Peyer's patch (tissue), 4 donors: Measurements from ENCODE around the gene NKIRAS2. TPM values are rescaled to one million over a fixed set of nuclear protein-coding genes. Genes with fewer than 3 reads are reported as not detected.

ENCODE experiments used
- DNase-seq, 3 donors: peaks; one replicate each; pipeline ENCODE4 v3.0.0-alpha.2; 2017 to 2019
- H3K27ac ChIP-seq, 4 donors: fragments of 200-600 bp; sonication (generic); one replicate each; pipeline ENCODE4 v1.5.1; 2016 to 2019
- H3K27me3 ChIP-seq, 2 donors: fragments of 200-600 bp; sonication (generic); one replicate each; pipeline ENCODE4 v1.5.1; 2019
- H3K36me3 ChIP-seq, 3 donors: fragments of 200-600 bp; sonication (generic); one replicate each; pipeline ENCODE4 v1.5.1; 2016 to 2019
- H3K4me1 ChIP-seq, 4 donors: fragments of 200-600 bp; sonication (generic); one replicate each; pipeline ENCODE4 v1.5.1; 2016 to 2019
- H3K4me3 ChIP-seq, 4 donors: fragments of 200-600 bp; sonication (generic); 1 replicate in 3 of 4; 2 replicates in 1 of 4; pipeline ENCODE4 v1.5.1; 2016 to 2019; ENCODE audit warnings: mild to moderate bottlenecking in 1 of 4
- H3K9me3 ChIP-seq, 4 donors: fragments of 200-600 bp; sonication (generic); one replicate each; pipeline ENCODE4 v1.5.1; 2016 to 2019; ENCODE audit warnings: mild to moderate bottlenecking in 1 of 4
- POLR2A ChIP-seq, 2 donors: fragments of 450-650 bp; IDR thresholded peaks; one replicate each; pipeline ENCODE4 v1.5.1; 2017; ENCODE audit warnings: antibody characterized with exemption in 2 of 2, mild to moderate bottlenecking in 2 of 2, moderate library complexity in 2 of 2
- total RNA-seq, 4 donors: library from RNA; depleted of rRNA; stranded (reverse); fragments of >200 nt; gene quantifications; one replicate each; pipeline ENCODE4 v1.1.0, GENCODE V29; 2016
- TF ChIP-seq, protein P1 (sequence below), 6 experiments: fragments of 450-650 bp in 4 of 6; fragments of 200-600 bp in 2 of 6; sonication (generic) in 1 of 6; IDR thresholded peaks; one replicate each; pipeline ENCODE4 v1.5.1; 2017 to 2019; ENCODE audit warnings: antibody characterized with exemption in 6 of 6, mild to moderate bottlenecking in 3 of 6, moderate library complexity in 1 of 6

The NKIRAS2 gene
- total RNA-seq, 4 donors from 2014 or later: 22.1 to 38.1 (median 31.1) TPM

DNA sequence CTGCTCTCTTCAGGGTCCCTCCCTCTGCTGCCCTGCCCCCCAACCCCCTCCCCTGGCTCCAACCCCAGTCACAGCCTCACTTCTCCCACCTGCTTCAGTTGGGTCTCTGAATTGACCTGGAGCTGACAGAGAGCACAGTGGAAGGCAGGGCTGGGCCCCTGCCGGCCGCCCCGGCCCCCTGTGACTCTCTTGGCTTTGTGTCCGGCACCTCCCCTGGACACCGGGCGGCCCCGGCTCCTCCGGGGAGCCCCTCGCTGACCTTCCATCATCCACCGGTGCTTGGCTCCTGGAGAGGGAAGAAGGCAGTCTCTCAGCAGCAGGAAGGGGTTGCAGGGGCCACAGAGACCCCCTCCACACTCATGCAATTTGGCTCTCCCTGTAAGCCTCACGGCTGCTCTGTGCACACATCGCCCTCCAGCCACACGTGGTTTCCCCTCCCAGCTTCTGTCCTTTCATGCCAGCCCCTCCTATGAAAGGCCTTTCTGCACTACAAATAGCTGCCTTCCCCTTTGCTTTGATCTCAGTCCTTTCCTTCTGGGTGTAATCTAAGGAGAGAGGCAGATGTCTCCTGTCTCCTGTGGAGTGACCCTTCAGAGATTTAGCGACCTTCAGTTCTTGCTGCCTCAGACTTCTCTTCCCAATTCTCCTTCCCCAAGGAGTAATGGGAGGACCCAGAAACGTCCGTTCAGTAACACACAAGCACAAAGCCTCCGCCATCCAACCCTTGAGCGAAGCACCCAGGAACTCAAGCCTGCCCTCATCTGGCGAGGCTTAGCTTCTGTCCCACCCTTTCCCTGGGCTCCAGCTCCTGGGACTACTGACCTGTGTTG lies 8.3 kb downstream of the NKIRAS2 start:
- DNase-seq: no peak
- TF ChIP-seq, protein P1, sequence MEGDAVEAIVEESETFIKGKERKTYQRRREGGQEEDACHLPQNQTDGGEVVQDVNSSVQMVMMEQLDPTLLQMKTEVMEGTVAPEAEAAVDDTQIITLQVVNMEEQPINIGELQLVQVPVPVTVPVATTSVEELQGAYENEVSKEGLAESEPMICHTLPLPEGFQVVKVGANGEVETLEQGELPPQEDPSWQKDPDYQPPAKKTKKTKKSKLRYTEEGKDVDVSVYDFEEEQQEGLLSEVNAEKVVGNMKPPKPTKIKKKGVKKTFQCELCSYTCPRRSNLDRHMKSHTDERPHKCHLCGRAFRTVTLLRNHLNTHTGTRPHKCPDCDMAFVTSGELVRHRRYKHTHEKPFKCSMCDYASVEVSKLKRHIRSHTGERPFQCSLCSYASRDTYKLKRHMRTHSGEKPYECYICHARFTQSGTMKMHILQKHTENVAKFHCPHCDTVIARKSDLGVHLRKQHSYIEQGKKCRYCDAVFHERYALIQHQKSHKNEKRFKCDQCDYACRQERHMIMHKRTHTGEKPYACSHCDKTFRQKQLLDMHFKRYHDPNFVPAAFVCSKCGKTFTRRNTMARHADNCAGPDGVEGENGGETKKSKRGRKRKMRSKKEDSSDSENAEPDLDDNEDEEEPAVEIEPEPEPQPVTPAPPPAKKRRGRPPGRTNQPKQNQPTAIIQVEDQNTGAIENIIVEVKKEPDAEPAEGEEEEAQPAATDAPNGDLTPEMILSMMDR (IDR thresholded peaks at IDR 0.05): peak in 3 of 6 experiments; percentile 18 to 39 (median 28)
- TF ChIP-seq POLR2A (IDR thresholded peaks at IDR 0.05): no peak
- H3K27me3 ChIP-seq: no peaks in the 10 kb centered on the region
- H3K27ac ChIP-seq: no peak overlapping the region
- H3K36me3 ChIP-seq: peaks cover 0 to 12% (median 0%) of the 10 kb centered on the region in 3 donors
- H3K4me3 ChIP-seq: no peak overlapping the region
- no peaks in the 10 kb centered on the region for H3K9me3 ChIP-seq
- H3K4me1 ChIP-seq: peaks cover 0 to 17% (median 2%) of the 10 kb centered on the region in 4 donors

DNA sequence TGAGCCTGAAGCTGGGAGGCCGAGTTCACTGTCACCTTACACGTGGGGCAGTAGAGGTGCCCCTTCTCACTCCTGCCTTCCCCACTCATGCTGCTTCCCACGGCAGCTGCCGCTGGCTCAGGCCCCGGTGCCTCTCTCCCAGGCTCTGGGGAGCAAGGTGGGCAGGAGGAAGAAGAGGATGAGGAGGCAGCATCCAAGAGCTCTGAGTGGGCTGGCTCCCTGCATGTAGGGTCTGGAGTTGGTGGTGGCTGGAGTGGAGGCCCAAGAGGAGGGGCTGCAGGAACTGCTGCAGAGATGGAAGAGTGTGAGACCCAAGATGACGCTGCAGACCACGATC lies 8.9 kb downstream of the NKIRAS2 start:
- H3K9me3 ChIP-seq: no peaks in the 10 kb centered on the region

DNA sequence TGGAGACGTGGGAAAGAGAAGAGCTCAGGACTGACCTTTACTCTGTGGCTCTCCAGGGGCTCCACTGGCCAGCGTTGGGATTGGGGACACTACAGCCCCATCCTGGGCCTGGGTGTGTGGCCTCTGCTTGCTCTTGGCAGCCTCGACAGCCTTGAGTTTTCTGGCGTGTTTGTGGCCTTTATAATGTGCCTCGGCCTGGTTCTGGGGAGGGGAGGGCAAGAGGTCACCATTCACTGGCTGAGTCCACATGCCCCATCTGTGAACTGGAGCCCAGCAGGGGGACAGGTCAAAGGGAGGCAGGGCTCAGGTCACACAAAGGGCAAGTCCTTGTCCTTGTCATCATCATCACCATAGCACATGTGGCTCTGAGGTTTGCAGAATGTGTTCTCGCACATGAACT lies 11.7 kb downstream of the NKIRAS2 start:
- Histone ChIP-seq H3K4me3 (no peak overlapping the region), H3K9me3 (no peaks in the 10 kb centered on the region), H3K27me3 (no peaks in the 10 kb centered on the region), H3K36me3 (no peaks in the 10 kb centered on the region), H3K4me1 (no peaks in the 10 kb centered on the region), H3K27ac (no peak overlapping the region)
- no peak for DNase-seq
- no peak for TF ChIP-seq POLR2A (IDR thresholded peaks at IDR 0.05)
- TF ChIP-seq, protein P1 (IDR thresholded peaks at IDR 0.05): no peak

More for the DNA sequence above, 8.9 kb downstream of the NKIRAS2 start:
- DNase-seq: no peak
- H3K4me1 ChIP-seq: peaks cover 0 to 17% (median 2%) of the 10 kb centered on the region in 4 donors
- TF ChIP-seq POLR2A (IDR thresholded peaks at IDR 0.05): no peak
- TF ChIP-seq, protein P1 (IDR thresholded peaks at IDR 0.05): no peak
- H3K27ac ChIP-seq: no peak overlapping the region
- no peaks in the 10 kb centered on the region for H3K27me3 ChIP-seq
- H3K4me3 ChIP-seq: no peak overlapping the region
- H3K36me3 ChIP-seq: peaks cover 0 to 6% (median 0%) of the 10 kb centered on the region in 3 donors

DNA sequence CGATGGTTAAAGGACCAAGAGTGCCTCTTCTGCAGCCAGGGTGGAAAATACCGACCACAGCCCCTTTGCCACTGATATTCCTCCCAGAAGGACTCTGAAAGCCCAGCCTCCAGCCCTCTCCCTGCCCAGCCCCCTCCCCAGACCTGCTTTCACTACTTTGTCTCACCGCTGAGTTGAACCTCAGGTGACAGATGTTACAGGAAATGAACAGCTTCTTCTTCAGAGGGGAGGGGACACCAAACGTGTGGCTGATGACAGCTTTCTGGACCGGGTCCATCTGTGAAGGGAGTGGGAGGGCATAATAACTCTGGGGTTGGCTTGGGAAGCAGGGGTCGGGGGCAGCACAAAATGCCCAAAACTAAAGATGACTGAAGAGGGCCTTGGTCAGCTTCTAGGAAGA lies 14.2 kb downstream of the NKIRAS2 start:
- no peak overlapping the region for H3K4me3 ChIP-seq
- no peaks in the 10 kb centered on the region for H3K36me3 ChIP-seq
- no peaks in the 10 kb centered on the region for H3K9me3 ChIP-seq
- no peak overlapping the region for H3K27ac ChIP-seq
- H3K27me3 ChIP-seq: no peaks in the 10 kb centered on the region
- DNase-seq: no peak
- H3K4me1 ChIP-seq: no peaks in the 10 kb centered on the region
- TF ChIP-seq, protein P1 (IDR thresholded peaks at IDR 0.05): no peak
- TF ChIP-seq POLR2A (IDR thresholded peaks at IDR 0.05): no peak

DNA sequence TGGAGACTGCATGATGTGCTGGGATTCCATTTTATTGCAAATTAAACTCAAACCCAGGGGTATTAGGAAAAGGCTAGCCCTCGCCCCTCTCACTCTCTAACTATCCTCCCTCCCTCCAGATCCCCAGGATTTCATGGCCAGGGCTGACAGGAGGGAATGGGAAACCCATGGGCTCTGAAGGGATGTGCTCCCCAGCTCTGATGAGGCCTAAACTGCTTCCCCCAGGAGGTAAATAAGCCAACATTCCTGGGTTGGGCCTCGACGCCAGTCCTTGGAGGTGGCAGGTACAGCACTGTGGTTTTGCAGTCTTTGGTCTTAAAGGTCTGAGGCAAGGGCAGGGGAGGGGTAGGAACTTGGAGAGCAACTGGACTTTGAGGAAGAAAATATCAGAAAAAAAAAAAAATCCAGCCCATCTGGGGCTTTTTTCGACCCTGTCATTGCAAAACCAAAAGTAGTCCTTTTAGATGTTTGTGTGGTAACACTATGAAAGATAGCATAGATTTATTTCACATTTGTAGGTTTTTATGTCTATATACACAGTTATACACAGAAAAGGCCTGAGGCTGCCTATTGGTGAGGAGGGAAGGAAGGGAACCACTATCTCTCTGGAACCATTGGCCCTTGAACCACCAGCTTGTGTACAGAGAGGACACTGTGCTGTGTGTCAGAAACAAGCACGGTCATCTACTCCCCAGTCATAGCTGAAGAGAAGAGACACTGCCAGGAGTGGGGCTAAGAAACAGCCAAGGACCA lies 18.5 kb downstream of the NKIRAS2 start:
- Histone ChIP-seq H3K27ac (no peak overlapping the region), H3K36me3 (no peaks in the 10 kb centered on the region), H3K4me3 (no peak overlapping the region), H3K9me3 (no peaks in the 10 kb centered on the region), H3K27me3 (no peaks in the 10 kb centered on the region), H3K4me1 (no peaks in the 10 kb centered on the region)
- no peak for DNase-seq
- TF ChIP-seq POLR2A (IDR thresholded peaks at IDR 0.05): no peak
- TF ChIP-seq, protein P1 (IDR thresholded peaks at IDR 0.05): no peak
